ENCODE data around the gene DENND4A.

- TF ChIP-seq POLR2AphosphoS5 (IDR thresholded peaks at IDR 0.05; ENCODE audit: low read depth, low read length), result no peak
- TF ChIP-seq POLR2A (IDR thresholded peaks at IDR 0.05; ENCODE audit: low read depth, low read length), result no peak
- no peak for TF ChIP-seq TAF1 (IDR thresholded peaks at IDR 0.05; ENCODE audit: borderline replicate concordance, low read depth, low read length)
Measured at GRCh38 chr15:65785151-65785550, 6.9 kb downstream of the DENND4A start.

Data from GM12892 (cell line).